HG02943 (cell line): ENCODE measurements around the gene NEK4.

Experiments
- ATAC-seq: cut with Tn5 transposase; IDR thresholded peaks from one replicate; pipeline ENCODE4 v1.9.1; 2021; ENCODE audit warnings: mild to moderate bottlenecking, low read depth, moderate library complexity; ENCODE audit not compliant: unreplicated experiment

Gene NEK4

DNA sequence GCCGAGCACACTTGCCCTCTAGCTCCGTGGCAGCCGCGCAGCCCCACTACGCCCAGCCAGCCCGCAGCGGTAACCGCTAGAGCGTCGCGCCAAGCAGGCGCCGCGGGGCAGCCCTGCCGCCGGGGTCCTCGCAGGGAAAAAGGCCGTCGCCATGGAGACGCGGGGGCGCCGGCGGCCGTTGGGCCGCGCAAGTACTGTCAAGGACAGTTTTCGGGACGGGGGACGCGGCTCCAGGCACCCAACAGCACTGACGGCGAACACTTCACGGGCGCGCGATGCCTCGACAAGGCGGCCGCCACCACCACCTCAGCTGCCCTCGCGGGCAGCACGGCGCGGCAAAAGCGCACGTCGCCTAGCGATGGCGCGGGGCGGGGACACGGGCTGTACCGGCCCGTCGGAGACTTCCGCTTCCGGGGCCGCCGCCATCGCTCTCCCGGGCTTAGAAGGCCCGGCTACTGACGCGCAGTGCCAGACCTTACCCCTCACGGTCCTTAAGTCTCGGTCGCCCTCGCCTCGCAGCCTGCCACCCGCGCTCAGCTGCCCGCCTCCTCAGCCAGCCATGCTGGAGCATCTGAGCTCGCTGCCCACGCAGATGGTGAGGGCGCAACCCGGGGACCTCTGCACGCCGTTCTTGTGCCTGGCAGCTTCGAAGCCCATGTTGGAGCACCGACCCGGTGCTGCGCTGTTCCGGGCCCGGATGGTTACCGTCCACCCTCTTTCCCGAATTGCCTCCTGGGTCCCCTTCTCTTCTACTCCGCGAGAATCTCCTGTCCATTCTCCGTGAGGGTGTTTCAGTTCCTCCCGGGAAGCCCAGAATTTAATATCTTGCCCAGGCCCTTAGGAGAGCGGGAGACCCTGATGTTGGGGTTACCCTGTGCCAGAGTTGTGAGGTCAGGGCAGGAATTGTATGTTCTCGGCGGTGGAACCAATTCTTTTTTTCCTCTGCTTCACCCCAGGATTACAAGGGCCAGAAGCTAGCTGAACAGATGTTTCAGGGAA lies 64.8 kb downstream of the NEK4 start, which contains the start of the genes GLT8D1 and SPCS1:
Gene GLT8D1 (minus strand): TSS at position 104 of the 999 bp plus-strand sequence. CDS start 5,331 bp downstream, outside the sequence.
Gene SPCS1 (plus strand): TSS at position 419 of the 999 bp plus-strand sequence. CDS start 141 bp downstream, at position 560.
- ATAC-seq: peak; percentile 85

DNA sequence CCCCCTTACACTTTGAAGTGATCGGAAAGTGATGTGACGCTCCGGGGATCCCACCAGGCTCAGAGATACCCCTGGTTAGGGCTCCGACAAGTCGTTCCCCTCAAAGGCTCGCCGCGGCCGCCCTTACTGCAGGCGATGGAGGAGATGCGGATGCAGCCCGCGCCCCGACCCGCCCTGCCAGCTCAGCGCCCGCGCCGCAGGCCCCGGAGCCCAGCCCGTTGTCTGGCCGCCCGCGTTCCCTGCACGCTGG lies 65.4 kb downstream of the NEK4 start:
- ATAC-seq: peak; percentile 34

GRCh38 chr3:52704611-52705437 lies 65.9 kb downstream of the NEK4 start:
- ATAC-seq: peak; percentile 3

- no peak for ATAC-seq
Measured at GRCh38 chr3:52703341-52703740, 67.4 kb downstream of the NEK4 start.

DNA sequence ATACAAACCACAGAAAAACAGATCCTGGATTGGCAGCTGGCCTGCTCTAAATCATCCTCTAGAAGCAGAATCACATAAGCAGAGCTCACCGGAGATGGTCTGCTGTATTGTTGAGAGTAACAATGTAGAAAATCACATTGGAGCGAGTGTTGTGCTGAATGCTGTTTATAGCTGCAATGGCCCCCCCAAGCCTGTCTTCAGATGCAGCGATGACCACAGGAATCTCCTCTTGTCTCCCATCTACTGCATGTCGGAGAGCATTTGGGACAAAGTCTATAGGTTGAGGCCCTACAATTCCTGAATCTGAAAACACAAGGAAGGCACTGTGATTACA lies 73.1 kb downstream of the NEK4 start:
- ATAC-seq: no peak

GRCh38 chr3:52696830-52697631 lies 73.7 kb downstream of the NEK4 start:
- ATAC-seq: no peak

GRCh38 chr3:52695798-52696671 lies 74.7 kb downstream of the NEK4 start:
- ATAC-seq: no peak

DNA sequence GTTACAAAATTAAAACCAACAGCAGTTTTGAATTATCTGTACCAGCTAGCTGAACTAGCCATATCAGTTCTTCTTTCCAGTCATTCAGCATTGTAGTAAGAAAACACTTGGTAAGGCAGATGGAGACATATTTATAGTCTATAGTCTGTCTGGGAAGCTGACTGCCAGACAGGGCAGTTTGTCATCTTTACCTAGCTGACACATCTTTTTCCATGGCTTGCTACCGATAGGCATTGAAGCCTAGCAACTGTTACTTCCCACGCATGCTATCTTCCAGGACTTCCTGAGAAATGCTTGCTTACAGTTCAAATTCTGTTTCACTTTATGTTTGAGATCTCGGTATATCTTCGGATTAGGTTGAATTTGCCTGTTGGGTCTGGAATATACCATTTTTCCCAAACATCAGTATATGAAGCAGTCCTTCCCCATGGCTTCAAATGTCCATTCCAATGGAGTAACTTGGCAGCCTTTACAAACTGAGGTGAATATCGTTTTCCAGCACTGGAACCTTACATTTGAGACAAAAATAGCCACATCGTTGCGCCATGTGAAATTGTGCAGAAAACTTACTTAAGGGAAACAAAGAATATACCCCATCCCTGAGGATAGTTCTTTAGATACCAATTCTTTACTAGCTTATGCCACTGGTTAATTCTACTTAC lies 76.1 kb downstream of the NEK4 start:
- no peak for ATAC-seq

DNA sequence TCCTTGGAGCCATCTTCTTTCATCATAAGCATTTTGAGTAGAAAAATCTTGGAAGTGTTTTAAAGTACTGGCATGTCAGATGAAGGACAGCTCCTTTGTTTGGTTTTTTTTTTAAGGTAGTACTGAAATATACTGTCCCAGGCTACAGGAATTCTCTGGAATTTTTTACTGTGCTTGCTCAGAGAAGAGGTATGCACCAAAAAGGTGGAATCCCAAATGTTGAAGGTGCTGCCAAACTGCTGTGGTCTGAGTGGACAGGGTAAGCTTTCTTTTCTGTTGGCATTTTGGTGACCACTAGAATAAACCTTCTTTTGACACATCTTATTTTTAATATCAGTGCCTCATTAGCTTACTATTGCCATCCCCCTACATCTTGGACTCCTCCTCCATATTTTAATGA lies 77.7 kb downstream of the NEK4 start:
- ATAC-seq: no peak

GRCh38 chr3:52690560-52690959 lies 80.2 kb downstream of the NEK4 start:
- no peak for ATAC-seq

- no peak for ATAC-seq
Measured at GRCh38 chr3:52689151-52689550, 81.6 kb downstream of the NEK4 start.

- ATAC-seq: no peak
Measured at GRCh38 chr3:52688266-52688665, 82.5 kb downstream of the NEK4 start.

DNA sequence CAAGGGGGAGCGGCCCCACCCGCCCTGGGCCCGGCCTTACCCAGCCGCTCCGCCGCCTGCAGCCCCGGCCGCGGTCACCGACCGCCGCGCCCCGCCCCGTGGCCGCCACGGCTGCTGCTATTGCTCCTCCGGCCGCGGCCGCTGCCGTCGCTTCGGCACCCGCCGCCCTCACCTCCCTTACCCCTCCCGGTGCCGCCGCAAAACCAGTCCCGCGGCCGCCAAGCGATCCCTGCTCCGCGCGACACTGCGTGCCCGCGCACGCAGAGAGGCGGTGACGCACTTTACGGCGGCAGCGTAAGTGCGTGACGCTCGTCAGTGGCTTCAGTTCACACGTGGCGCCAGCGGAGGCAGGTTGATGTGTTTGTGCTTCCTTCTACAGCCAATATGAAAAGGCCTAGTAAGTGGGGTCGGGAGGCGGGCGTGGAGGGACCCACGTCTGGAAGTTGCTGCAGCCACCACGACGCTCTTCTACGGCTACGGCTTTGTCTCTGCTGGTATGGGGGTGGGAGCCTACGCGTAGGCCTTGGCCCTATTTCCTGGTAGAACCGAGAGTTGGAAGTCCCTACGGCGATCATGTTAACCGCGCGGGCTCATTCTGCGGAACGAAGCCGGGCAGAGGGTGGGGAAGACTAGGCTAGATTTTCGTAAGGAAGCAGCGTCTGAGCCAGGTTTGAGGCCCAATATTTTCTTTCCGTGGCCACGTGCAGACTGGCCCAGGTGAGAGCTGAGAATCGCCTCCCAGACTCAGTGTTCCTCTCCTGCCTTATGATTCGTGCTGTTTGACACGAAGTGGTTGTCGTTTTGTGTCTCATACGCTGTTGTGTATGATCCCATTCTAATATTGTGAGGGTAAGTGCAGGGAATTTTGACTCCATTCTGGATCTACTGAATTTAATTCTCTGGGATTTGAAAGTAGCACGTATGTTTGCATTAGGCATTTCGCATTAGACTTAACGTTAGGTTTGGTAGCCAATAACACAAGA lies 84.7 kb downstream of the NEK4 start, which contains the start of the genes GNL3 and PBRM1:
Gene GNL3 (plus strand): TSS at position 324 of the 983 bp plus-strand sequence. CDS start 61 bp downstream, at position 385.
Gene PBRM1 (minus strand): TSS at position 205 of the 983 bp plus-strand sequence.
- ATAC-seq: peak; percentile 64

DNA sequence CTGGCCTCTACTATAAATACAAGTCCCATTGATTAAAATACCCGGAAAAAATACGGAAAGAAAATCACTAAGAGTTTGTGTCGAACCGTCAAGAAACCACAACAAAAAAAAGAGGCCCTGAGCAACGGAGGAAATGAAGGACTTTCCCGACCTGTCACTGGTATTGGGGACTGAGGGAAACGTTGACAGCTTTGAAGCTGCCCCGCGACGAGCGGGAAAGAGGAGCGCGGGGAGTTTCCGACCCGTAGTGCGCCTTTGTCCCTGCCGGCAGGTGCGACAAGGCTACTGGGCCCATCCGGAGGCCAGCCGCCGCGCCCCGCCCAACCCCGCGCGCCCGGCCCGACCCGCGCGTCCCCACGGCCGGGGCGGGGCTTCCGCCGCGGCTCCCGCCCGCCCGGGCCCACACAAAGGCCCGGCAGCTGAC lies 85.4 kb downstream of the NEK4 start:
- ATAC-seq: peak; percentile 60

GRCh38 chr3:52684184-52684583 lies 86.6 kb downstream of the NEK4 start:
- ATAC-seq: no peak

DNA sequence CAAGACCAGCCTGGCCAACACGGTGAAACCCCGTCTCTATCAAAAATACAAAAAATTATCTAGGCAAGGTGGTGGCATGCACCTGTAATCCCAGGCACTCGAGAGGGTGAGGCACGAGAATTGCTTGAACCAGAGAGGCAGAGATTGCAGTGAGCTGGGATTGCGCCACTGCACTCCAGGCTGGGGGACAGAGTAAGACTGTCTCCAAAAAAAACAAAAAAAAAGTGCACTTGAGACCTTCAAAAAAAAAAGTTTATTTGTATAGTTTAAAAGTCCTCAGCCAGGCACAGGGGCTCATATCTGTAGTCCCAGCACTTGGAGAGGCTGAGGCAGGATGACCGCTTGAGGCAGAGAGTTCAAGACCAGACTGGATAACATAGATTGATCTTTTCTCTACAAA lies 87.1 kb downstream of the NEK4 start:
- no peak for ATAC-seq

- ATAC-seq: no peak
Measured at GRCh38 chr3:52682016-52682415, 88.7 kb downstream of the NEK4 start.

DNA sequence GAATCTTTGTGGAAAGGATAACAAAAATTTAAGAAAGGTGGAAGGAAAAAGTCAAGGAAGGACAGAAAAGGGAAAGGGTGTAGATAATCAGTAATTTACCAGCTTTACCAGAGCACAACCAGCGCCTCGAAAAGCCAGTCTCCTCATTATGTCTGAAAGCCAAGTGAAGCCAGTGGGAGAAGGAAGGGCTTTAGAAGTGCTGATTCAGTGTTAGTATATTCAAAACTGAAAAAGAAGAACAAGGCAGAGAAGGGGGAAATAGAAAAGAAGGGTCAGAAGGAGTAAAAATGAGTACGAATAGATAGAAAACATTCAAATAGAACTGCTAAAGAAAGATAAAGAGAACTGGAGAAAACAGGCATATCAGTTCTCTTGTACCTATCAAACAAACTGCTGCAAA lies 89.1 kb downstream of the NEK4 start:
- ATAC-seq: no peak
